AG04450 (cell line): ENCODE measurements around the gene RFC3. TPM values are rescaled to one million over a fixed set of nuclear protein-coding genes. Genes with fewer than 3 reads are reported as not detected.
A peak's percentile ranks its signal among the peaks of the same experiment; 100 is the strongest.

Experiments used
- CTCF ChIA-PET: fragments of 300-600, 350-600 bp; formaldehyde crosslinking; extraction: SDS; loops from one replicate; lab custom pipeline; 2022; ENCODE audit warnings: antibody characterized with exemption, inconsistent platforms; lab: Charles Lee
- POLR2A ChIA-PET: fragments of 350-600 bp; formaldehyde crosslinking; extraction: SDS; loops from one replicate; lab custom pipeline; 2021; ENCODE audit warnings: antibody characterized with exemption, inconsistent platforms; lab: Yijun Ruan, JAX
- DNase-seq: peaks from one replicate; pipeline ENCODE4 v3.0.0-alpha.2; 2011; ENCODE audit warnings: low read depth, low spot score
- H3K27ac ChIP-seq: one replicate; pipeline ENCODE4 v1.5.1; 2012; ENCODE audit warnings: low read depth, low read length, control low read depth
- H3K27me3 ChIP-seq: one replicate; pipeline ENCODE4 v1.6.0; 2012; ENCODE audit warnings: low read length; ENCODE audit not compliant: control insufficient read depth, insufficient read depth
- H3K4me3 ChIP-seq: 2 replicates; pipeline ENCODE4 v1.5.1; 2011; ENCODE audit warnings: mild to moderate bottlenecking, low read depth, low read length, control low read depth
- H3K9me3 ChIP-seq: 2 replicates; pipeline ENCODE4 v1.5.1; 2012; ENCODE audit warnings: low read length; ENCODE audit not compliant: control insufficient read depth, insufficient read depth
- CTCF ChIP-seq: IDR thresholded peaks from 2 replicates; pipeline ENCODE4 v1.5.1; 2011; ENCODE audit warnings: low read depth, low read length, control low read depth, inconsistent platforms
- polyA plus RNA-seq: library from polyadenylated mRNA; depleted of rRNA; stranded (reverse); fragments of >200 nt; gene quantifications from 2 replicates; pipeline ENCODE4 v1.2.3, GENCODE V29; 2011

RFC3 gene
- polyA plus RNA-seq, 1 experiment = 7.1 TPM

DNA sequence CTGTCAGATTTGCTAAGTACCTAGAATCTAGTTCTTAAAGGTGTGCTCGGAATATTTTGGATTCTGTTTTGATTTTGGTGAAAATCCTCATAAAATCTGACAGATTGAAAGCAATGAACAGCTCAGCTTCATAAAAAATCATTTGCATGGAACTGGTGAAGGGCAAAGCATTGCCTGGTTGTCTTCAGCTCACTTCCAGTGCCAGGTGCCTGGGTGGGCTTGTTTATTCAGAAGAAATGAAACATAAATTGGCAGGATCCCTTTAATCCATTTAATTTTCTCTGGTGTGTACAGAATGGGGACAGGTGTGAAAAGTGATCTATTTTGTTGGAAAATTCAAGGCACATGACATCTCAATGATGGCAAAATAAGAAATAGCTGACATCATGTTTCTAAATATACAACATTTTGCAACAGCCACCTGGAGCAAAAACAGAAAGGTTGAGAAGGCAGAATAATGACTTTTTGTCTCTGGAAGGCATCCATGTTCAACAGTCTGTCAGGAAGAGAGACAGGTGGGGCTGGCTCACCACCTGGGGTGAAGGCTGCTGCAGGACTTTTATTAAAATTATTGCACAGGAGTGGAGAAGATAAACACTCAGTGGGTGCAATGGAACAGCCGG lies 52.2 kb downstream of the RFC3 start:
- no peaks in the 10 kb centered on the region for H3K27me3 ChIP-seq
- no peak for DNase-seq
- TF ChIP-seq CTCF = no peak
- ChIA-PET POLR2A (no interaction called here), CTCF (no interaction called here)
- H3K9me3 ChIP-seq = no peaks in the 10 kb centered on the region
- no peak overlapping the region for H3K4me3 ChIP-seq
- H3K27ac ChIP-seq = no peak overlapping the region

DNA sequence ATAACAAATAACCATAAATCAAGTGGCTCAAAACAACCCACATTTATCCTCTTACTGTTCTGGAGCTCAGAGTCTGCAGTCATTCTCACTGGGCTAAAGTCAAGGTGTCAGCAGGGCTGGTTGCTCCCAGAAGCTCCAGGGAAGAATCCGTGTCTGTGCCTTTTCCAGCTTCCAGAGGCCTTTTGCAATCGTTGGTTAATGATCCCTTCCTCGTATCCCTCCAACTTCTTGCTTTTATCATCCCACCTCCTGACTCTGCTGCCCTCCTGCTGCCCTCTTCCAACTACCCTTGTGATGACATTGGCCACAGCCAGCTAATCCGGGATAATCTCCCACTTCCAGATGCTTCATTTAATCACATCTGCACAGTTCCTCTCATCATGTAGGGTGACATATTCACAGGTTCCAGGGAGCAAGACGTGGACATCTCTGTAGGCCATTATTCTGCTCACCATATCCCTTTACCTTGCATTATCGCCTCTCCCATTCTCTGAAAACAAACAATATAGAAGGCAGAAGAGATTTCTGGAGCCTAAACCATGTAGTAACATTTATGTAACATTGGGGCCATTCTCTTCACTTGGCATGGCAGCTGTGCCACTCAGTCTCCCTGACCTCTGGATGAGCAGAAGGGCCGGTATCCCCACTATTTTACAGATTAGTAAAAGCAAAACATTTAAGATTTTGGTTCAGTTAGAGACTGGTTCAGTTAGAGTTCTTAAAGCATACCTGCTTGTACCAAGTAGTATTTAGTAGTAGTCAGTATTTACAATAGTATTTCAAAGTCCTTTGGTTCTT lies 53.5 kb downstream of the RFC3 start:
- Histone ChIP-seq H3K27me3 (no peaks in the 10 kb centered on the region), H3K4me3 (no peak overlapping the region), H3K27ac (no peak overlapping the region), H3K9me3 (no peaks in the 10 kb centered on the region)
- CTCF ChIA-PET = no interaction called here
- no peak for DNase-seq
- POLR2A ChIA-PET = no interaction called here
- no peak for TF ChIP-seq CTCF

DNA sequence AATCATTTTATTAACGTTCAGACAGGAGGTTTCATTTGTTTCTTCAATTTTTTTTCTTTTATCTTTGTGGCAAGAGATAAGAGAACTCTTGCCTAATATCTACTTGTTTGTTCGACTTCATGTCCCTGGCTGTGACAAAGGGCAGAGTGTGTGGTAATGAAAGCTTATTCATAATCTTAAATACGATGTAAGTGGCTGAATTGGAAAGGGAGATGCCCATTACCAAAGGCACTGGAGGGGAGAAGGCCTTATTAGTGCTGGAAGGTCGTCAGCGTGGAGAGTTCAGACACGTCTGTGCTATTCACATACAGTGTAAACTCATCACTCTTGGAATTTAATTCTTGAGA lies 54.0 kb downstream of the RFC3 start:
- Histone ChIP-seq H3K27ac (no peak overlapping the region), H3K27me3 (no peaks in the 10 kb centered on the region), H3K4me3 (no peak overlapping the region), H3K9me3 (no peaks in the 10 kb centered on the region)
- ChIA-PET POLR2A (no interaction called here), CTCF (no interaction called here)
- no peak for DNase-seq
- no peak for TF ChIP-seq CTCF

DNA sequence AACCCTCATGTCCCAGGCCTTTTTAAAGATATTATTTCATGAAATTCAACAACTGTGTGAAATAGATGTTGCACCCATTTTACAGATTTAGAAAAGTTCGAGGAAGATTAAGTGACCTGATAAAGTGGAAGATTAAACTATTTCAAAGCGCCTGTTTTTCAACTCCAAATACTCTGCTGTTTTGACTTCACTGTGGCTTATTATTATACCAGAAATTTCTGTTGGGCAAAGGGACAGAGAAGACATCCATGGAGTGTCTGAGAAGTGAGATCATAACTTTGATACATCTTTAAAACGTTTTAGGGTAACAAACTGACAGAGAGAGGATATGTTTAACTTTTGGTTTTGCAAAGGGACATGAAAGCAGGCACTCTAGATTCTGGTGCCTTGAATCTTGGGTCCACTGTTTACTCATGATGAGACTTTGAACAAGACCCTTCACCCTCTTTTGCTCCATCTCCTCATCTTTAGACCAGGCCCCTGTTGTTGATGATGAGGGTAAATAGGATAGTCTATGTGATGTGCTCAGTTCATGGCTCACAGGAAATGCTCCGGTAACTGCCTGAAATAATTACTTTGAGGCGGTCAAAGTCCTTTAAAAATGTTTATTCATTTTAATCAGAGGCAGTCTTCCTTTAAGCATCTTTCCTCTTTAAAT lies 55.4 kb downstream of the RFC3 start:
- no peaks in the 10 kb centered on the region for H3K27me3 ChIP-seq
- no peak overlapping the region for H3K27ac ChIP-seq
- TF ChIP-seq CTCF = no peak
- H3K4me3 ChIP-seq = no peak overlapping the region
- ChIA-PET CTCF (interaction anchor here (1.0 kb wide), 1 partner anchor 73 kb away, joined by 4 read pairs; no protein-coding TSS in a partner anchor), POLR2A (no interaction called here)
- no peaks in the 10 kb centered on the region for H3K9me3 ChIP-seq
- no peak for DNase-seq

GRCh38 chr13:33874871-33875270 lies 56.9 kb downstream of the RFC3 start:
- TF ChIP-seq CTCF = 0 out of 2 replicates have a peak, but pooled peaks have one; percentile 6
- ChIA-PET CTCF (no interaction called here), POLR2A (no interaction called here)
- Histone ChIP-seq H3K9me3 (no peaks in the 10 kb centered on the region), H3K27me3 (no peaks in the 10 kb centered on the region), H3K4me3 (no peak overlapping the region), H3K27ac (no peak overlapping the region)
- no peak for DNase-seq
